HG03095 (cell line): Measurements from ENCODE around the gene ABT1.

ENCODE experiments used
- ATAC-seq: cut with Tn5 transposase; IDR thresholded peaks from one replicate; pipeline ENCODE4 v1.9.1; 2021; ENCODE audit warnings: moderate library complexity; ENCODE audit not compliant: unreplicated experiment

The ABT1 gene

DNA sequence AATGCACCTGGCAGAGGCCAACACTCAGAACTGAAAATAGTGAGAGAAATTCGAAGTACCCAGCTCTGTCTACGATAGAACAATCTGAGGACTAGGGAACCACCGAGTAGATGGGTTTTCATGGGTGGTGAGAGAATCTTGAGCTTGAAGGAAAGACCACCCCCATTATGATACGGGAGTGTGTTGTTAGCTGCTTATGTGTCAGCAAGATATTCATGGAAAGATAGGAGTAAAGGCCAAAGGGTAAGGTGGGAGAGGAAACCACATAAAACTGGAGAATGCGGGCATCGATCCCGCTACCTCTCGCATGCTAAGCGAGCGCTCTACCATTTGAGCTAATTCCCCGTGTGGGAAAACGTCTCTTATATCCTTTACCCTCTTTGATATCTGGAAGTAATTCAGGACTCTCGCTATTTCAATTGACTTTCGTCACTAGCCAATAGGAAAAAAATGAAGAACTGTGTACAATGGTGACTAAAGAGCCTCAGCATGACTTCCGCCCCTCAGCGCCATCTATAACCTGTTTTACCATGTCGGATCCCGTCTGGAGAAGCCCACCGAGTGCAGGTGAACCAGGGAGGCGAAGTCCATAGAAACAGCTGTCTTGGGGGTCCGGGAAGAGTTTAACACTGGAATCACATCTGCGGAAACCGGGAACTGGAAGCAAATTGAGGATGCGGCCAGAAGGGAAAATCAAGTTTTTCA is 25.0 kb upstream of the ABT1 start:
- no peak for ATAC-seq

GRCh38 chr6:26575494-26575939 is 21.2 kb upstream of the ABT1 start:
- ATAC-seq, result no peak

DNA sequence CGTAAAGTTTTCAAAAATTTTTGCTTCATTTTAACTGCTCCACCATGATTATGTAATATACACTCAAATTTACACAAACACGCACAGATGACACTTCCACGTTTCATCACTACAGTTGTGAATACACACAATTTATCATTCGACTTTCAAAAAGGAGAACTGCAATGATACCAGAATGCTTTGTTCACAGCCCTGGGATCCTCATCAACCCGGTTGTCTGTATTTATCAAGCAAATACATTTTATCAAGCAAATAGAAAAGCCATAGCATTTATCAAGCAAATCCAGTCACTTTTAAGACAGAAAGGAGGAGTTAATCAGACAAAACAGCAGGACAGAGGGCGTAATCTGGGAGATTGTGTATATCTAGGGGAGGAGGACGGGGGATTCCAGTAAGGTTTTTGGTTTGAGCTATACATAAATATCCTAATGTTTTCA is 20.3 kb upstream of the ABT1 start:
- no peak for ATAC-seq

DNA sequence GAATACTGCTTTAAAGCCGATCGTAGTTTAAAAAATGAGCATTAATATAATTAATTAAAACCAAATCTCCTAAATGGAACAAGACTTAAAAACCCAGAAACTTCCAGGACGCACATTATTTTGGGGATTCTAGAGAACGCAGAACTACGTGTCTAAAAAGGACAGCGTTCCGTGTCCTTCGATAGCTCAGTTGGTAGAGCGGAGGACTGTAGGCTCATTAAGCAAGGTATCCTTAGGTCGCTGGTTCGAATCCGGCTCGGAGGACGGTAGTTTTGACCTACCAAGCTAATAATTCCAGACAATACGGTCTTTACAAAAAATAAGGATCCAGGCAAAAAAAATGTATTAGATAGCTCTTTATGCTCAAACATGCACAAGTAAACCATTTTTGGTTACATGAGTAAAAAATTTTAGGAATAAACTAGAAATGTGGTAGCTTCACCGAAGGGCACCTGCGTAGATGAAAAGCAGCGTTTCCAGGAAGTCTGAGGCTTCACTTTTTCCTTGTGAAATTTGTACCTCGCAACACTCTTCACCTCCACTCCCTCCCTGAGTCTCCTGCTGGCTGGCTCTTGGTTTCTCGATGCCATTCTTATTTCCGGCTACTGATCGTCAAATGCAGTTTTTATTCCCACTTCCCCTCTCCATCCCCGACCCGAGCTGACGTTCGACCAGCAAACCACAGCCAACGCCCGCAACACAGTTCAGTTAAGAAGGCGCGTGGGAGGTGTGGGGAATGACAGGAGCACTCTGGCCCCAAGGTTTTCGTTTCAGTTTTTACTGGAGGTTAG is 19.6 kb upstream of the ABT1 start:
- ATAC-seq, result no peak

DNA sequence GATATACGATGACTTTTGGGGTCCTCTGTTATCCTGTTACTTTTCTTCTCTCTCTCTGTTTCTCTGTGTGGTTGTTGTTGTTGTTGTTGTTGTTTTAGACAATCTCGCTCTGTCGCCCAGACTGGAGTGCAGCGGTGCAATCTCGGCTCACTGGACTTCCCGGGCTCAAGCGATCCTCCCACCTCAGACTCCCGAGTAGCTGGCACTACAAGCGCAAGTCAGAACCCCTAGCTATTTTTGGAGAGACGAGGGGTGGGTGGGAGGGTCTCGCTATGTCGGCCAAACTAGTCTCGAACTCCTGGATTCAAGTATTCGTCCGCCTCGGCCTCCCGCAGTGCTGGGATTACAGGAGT is 19.1 kb upstream of the ABT1 start:
- no peak for ATAC-seq

- ATAC-seq, result no peak
Measured at GRCh38 chr6:26578279-26578678, 18.5 kb upstream of the ABT1 start.

GRCh38 chr6:26578741-26579140 is 18.0 kb upstream of the ABT1 start:
- ATAC-seq, result no peak

GRCh38 chr6:26581164-26581915 is 15.4 kb upstream of the ABT1 start:
- ATAC-seq, result no peak

- no peak for ATAC-seq
Measured at GRCh38 chr6:26588965-26589364, 7.8 kb upstream of the ABT1 start.

DNA sequence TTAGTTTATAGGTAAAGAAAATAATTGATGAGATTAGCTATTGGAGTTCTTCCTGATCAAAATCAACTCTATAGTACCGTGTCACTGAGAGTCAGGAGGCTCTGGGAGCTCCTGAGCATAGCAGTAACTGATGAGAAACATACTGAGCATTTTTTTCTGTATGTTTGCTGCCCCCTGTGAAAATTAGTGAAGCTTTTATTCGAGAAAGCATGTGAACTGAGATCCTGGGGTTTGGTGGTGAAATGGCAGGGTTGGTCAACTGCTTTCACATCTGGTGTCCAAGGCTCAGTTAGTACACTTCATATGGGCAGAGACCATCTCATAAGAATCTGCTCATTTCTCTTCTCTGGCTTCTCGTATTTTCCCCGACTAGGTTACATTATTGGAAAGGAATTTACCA is 4.1 kb upstream of the ABT1 start:
- ATAC-seq, result no peak

DNA sequence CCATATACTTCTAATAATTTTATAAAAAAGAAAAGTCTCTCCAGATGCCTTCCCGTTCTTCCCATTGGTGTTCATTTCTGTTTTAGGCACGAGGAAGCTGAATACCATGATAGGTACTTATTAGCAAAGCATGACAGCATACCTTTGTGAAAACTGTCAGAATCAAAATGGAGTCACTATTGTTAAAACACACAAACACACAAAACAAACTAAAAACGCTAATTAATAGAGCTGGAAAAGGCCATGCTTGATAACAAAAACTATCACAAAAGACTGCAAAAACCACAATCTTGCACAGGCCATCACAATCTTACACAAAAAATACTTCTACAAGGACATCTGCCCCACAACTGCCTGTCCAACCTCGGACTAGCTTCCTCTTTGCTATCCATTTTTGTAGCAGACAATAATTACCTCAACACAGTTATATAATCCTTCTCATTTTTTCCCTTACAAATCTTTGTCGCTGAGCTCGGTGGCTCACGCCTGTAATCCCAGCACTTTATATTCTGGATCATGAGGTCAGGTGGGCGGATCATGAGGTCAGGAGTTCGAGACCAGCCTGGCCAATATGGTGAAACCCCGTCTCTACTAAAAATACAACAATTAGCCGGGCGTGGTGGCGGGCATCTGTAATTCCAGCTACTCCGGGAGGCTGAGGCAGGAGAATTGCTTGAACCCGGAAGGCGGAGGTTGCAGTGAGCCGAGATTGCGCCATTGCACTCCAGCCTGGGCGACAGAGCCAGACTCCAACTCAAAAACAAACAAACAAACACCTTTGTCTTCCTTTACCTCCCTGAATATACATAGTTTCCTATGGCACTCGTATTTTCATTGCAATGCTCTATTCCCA is 3.2 kb upstream of the ABT1 start:
- no peak for ATAC-seq

DNA sequence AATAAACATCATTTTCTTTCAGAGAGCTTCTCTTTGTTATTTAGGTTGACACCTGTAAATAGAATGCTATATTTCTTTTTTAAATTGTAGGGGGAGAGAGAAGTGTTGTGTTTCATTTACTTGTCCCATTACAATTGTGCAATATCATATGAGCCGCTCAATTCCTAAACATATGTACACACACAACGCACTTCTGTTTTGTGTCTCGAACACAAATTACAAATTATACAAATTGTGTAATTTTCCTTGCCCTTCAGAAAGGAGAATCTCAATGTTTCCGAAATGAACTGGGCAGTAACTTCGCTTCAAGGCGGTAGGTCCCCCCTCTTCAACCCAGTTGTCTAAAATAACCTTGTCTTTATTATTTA is 2.6 kb upstream of the ABT1 start:
- ATAC-seq, result no peak

DNA sequence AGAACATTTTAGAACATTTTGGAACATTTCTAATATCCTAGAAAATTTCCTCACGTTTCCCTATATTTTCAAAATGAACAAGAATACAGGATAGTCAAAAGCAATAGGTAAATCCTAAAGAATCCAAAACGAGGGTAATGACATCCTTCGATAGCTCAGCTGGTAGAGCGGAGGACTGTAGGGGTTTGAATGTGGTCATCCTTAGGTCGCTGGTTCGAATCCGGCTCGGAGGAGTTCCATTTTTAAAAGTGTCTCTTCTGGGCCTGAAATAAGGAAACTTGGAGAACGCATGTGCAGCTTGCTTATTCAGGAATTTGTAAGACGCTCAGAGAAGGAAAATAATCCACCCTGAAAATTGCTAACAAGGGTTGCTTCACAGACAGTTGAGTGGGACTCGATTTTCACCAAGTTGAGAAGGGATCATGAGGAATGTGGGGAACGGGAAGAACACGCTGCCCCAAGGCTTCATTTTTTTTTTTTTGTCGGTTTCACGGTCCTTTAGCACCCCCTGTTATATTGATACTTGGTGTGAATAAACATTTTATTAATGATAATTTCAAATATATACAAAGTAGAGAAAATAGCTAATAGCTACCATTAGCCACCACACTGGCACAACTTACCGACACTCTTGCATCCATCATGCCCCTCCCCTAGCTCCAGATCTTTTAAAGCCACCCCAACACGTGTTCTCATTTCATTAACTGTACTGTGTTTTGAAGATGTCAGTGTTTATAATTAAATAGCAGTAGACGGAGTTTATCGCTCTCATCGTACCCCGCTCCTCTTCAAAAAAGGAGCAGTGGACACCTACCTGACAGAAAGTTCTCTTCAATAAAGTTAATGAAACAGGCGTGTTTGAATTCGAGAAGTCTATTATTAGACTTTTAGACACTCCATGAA is 1.8 kb upstream of the ABT1 start:
- no peak for ATAC-seq

DNA sequence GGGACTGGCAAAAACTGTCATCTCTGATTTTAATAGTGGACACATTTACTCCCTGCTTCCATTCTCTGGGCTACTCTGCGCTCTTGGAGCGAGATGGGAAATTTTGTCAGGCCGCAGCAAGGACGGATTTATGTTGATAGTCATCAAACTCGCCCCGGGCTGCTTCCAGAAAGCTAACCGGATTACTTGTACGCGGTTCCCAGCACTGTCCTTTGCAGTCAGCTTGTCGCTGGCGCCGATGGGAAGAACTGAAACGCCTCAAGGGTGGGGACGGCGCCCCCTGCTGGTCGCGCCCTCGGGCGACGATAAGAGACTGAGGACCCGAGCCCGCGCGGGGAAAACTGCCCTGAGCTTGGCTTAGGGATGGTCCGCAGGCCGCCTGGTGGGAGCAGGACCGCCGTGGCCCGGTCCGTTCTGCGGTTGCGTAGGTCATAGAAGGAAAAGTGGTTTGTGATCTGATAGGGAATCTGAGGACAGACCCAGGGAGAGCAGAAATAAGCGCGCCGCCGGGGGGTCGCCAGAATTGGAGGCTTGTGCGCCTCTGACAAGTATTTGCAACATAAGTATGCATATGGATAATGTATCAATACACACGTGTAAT is 984 bp upstream of the ABT1 start:
- peak; percentile 64 for ATAC-seq

- no peak for ATAC-seq
Measured at GRCh38 chr6:26597389-26597766, 625 bp downstream of the ABT1 start.

- ATAC-seq, result no peak
Measured at GRCh38 chr6:26597821-26598220, 1.1 kb downstream of the ABT1 start.

DNA sequence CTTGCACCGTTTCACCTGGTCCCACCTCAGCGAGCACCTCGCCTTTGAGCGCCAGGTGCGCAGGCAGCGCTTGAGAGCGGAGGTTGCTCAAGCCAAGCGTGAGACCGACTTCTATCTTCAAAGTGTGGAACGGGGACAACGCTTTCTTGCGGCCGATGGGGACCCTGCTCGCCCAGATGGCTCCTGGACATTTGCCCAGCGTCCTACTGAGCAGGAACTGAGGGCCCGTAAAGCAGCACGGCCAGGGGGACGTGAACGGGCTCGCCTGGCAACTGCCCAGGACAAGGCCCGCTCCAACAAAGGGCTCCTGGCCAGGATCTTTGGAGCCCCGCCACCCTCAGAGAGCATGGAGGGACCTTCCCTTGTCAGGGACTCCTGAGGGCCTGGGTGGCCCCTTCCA is 1.5 kb downstream of the ABT1 start:
- ATAC-seq, result no peak

DNA sequence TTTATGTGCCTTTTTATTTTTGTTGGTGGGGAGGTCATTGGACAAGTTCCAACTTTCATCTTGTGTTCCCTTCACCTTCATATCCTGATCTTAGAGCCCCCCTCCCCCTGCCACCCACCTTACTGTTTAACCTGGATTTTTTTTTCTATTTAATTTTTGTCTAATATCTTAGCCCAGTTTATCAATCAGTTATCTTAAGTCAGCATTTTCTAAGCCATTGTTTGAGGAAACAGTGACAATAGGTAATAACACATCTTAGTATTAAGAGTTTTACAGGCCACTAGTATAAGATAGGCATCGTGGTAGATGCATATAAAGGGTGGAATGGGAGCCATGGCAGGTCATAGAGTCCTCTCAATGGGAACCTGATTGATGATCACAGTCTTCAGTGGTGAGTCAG is 2.4 kb downstream of the ABT1 start:
- no peak for ATAC-seq

DNA sequence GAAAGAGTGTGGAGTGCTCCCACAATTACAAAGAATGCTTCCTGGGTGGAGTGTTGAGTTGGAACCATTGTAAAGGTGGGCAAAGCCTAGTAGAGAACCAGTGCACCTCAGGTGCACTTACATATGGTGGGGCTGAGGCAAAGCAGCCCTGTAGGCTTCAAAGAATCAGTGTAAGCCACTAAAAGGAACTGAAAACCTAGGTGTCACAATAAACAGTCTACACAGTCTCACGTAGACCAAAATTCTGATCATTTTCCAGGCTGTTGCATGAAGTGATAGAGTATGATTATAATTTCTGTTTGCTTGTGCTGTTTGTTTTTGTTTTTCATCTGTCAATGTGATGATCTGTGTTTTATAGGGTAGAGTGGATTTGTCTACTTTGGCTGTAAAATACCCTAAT is 2.8 kb downstream of the ABT1 start:
- ATAC-seq, result no peak

GRCh38 chr6:26600759-26601158 is 4.0 kb downstream of the ABT1 start:
- no peak for ATAC-seq
